SK-N-MC (cell line): ENCODE data around the gene S100A4.
"Not testable (repeated sequence)": the region's sequence is repeated elsewhere in the genome, so short reads cannot be mapped to it uniquely, and the experiment has no call there.

Source experiments
- EZH2 ChIP-seq: fragments of 200-600 bp; sonication (generic); IDR thresholded peaks from one replicate; pipeline ENCODE4 v1.6.1; 2017; ENCODE audit warnings: antibody characterized with exemption
- FOXP2 ChIP-seq: optimal IDR thresholded peaks from 2 replicates; pipeline ENCODE3; 2011; ENCODE audit warnings: mild to moderate bottlenecking, moderate library complexity; ENCODE audit not compliant: insufficient read depth; ENCODE audit errors: extremely low read length, control extremely low read depth
- POLR2AphosphoS5 ChIP-seq: IDR thresholded peaks from 2 replicates; pipeline ENCODE4 v1.6.1; 2012; ENCODE audit warnings: mild to moderate bottlenecking, low read depth, low read length, borderline replicate concordance

DNA sequence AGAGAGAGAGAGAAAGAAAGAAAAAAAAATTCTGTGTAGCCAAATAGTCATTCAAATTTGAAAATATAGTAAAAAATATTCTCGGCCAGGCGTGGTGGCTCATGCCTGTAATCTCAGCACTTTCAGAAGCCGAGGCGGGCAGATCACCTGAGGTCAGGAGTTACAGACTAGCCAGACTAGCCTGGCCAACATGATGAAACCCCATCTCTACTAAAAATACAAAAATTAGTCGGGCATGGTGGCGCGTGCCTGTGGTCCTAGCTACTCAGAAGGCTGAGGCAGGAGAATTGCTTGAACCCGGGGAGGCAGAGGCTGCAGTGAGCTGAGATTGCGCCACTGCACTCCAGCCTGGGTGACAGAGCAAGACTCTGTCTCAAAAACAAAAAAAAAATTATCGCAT, 42.4 kb upstream of the S100A4 start:
- not testable (repeated sequence) for TF ChIP-seq EZH2, POLR2AphosphoS5, FOXP2
